H4 (cell line): Measurements from ENCODE around the gene DUSP2. TPM values are rescaled to one million over a fixed set of nuclear protein-coding genes. Genes with fewer than 3 reads are reported as not detected.
A peak's percentile ranks its signal among the peaks of the same experiment; 100 is the strongest.
"Not testable (repeated sequence)": the region's sequence is repeated elsewhere in the genome, so short reads cannot be mapped to it uniquely, and the experiment has no call there.

ENCODE experiments used
- DNase-seq: peaks from one replicate; pipeline ENCODE4 v3.0.0-alpha.2; 2015; ENCODE audit warnings: low spot score
- total RNA-seq: library from RNA; depleted of rRNA; stranded (reverse); fragments of >200 nt; shearing (Covaris generic); gene quantifications from 2 replicates; pipeline ENCODE4 v1.2.3, GENCODE V29; 2014

DUSP2 gene
- total RNA-seq, 1 experiment from 2014 or later = 17.7 TPM

- DNase-seq = no peak
These were observed 18.2 kb upstream of the DUSP2 start for GRCh38 chr2:96163415-96163767.

DNA sequence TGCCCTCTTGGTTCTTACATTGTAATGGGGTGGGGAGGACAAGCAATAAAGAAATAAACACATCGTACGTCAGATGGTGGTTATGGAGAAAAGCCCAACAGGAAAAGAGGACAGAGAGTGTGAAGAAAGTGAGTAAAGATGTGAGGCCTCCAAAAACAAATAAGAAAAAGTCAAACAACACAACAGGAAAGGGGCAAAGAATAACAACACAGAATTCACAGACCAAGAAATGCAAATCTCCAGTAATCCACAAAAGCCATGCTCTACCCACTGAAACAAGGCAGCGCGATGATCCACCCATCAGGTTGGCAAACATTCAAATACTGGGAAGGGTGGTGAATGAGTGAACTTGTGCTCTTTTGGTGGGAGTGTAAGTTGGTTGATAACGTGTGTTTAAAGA is 16.7 kb upstream of the DUSP2 start:
- no peak for DNase-seq

GRCh38 chr2:96160366-96160765 is 15.1 kb upstream of the DUSP2 start:
- not testable (repeated sequence) for DNase-seq

GRCh38 chr2:96159084-96159830 is 14.0 kb upstream of the DUSP2 start:
- DNase-seq = no peak

DNA sequence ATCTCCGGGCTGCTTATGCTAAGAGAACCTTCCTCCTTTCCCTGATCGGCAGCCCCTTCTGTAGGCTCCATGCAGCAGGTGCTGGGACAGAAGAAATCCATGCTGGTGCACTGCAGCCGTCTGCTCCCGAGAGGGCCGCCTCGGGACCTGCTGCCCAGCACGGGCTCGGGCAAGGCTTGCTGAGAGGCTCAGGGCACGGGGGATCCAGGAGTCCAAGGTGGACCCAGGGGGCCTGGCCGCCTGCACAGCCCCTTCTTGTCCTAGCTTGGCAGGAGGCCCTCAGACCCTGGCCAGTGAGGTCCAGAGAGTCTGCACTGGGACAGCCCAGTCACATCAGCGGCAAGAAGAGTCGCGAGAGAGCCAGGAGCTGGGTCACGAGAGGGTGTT is 13.3 kb upstream of the DUSP2 start:
- DNase-seq = no peak

GRCh38 chr2:96157649-96158553 is 12.7 kb upstream of the DUSP2 start:
- no peak for DNase-seq

DNA sequence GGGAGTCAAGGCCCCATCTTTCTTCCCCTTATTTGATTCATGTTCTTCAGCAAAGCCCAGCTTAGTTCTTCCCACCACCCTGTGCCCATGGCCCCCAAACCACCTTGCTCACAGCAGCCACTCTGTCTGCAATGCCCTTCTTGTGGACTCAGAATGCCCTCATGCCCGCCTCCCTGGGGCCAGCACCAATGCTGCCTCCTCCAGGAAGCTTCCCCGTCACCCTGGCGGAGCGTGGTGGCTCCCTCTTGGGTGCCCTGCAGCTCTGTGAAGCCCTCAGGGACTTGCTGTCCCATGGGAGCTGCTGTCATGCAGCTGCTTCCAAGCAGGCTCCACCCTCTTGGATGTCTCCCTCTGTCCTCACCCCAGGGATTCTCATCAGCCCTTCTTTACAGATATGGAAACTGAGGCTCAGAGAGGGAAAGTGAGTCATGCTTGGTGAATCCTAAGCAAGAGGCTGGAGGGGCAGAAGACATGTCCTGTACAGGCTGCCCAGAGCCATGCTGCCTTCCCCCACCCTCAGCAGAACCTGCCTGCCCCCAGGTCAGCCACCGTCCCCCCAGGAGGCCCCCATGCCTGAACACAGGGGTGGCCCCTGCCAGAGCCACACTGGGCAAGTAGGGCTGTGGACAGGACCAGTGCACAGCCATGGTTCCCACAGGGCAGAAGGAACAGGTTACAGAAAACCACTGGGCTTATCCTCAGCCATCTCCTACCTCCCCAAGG is 11.8 kb upstream of the DUSP2 start:
- DNase-seq = no peak

- DNase-seq = no peak
These were observed 11.0 kb upstream of the DUSP2 start for GRCh38 chr2:96156011-96156820.

- DNase-seq = no peak
These were observed 9.5 kb upstream of the DUSP2 start for GRCh38 chr2:96154506-96155380.

DNA sequence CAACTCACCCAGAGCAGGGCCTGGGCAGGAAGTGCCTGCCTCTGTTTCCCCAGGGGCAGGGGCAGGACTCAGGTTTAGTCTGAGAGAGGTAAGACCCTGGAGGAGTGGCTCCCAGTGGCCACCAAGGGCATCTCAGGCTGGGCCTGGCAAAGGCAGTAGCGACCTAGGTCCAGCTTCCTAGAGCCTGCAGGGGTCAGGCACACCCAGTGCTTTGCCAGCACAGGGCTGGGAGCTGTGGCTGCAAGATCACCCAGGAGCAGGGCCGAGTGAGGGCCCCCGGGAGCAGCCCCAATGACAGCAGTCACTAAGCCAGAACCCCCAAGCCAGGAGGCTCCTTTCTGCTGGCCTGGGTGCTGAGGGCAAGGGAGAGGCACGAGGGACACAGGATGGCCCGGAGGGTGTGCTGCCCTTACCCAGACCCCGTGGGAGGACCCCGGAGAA is 8.8 kb upstream of the DUSP2 start:
- DNase-seq = no peak

DNA sequence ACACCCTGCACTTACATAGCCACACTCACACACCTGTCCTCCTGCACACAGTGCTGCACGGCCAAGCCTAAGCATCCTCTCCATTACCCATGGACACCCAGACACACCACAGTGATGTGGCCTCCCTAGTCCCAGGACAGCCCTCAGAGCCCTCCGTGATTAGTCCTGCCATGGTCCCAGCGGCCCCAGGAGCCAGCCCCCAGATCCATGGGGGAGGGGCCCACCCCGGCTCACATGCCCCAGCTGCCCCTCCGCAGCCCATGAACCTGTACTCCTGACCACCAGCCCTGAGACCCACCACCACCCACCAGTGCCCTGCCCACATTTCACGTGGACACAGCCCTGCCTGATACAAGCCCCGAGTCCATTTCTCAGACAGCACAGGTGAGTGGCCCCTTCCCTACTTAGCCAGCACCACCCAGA is 8.1 kb upstream of the DUSP2 start:
- DNase-seq = no peak

DNA sequence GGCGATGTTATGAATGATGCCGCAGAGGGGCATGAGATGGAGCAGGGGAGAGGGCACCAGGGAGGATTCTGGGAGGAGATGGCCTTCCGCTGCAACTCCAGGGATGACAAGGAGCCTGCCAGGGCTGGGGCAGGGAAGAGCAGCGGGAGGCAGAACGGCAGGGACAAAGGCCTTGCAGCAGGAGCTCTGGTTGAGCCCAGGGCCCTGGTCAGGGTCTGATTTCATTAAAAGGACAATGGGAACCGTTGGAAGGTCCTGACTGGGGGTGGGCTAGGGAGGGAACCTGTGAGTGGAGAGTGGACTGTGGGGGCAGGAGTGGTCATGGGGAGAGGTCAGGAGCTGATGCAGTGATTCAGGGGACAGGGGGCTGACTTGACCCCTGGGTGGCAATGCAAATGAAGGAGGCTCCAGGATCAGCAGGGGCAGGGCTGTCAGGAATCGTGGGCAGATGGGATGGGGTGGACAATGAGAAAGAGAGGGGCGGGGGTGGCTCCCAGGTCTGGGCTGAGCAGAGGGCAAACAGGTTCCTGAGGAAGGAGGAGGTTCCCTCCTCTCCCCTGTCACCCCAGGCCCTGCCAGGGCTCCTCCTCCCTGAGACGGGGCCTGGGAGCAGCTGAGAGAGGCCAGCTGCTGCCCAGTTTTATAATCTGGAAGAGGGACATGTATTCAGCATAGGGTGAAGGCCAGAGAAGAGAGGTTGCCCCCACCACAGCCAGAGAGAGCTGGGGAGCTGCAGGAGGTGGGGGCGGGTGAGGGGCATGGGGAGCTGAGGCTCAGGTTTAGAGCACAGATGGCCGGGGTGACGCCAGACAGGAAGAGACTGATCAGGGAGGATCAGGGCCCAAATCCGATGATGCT is 7.3 kb upstream of the DUSP2 start:
- no peak for DNase-seq

- DNase-seq = no peak
These were observed 6.5 kb upstream of the DUSP2 start for GRCh38 chr2:96151595-96152303.

DNA sequence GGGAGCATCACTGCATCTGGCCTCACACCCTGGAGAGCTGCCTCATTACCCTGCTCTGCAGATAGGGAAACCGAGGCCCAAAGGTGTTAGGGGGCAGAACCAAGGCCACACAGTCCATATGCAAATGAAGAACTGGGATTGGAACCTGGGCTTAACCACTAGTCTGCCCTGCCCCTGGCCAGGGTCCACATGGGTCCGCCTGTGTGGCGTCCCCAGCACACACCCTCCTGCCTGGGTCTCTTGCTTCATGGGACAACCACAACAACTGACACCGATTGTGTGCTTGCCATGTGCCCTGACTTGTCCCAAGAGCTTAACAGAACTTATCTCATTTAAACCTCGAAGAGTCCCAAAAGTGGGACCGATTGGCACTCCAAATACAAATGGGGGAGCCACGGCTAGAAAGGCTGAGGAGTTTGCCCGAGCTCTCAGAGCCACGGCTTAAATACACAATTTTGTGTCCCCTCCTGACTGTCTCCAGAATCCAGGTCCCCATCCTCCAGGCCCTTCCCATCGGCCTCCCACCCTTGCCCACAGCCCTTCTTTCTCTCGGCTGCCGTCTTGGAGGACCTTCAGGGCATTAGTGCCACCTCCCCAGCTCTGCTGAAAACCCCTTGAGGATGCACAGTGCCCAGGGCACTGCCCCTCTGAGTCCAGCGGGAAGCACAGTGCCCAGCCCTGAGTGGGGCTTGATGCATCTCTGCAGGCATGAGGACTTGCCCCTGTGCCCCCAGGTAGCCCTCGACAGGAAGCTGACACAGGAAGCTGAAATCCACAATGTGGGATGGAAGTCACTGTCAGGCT is 5.8 kb upstream of the DUSP2 start:
- DNase-seq = no peak

DNA sequence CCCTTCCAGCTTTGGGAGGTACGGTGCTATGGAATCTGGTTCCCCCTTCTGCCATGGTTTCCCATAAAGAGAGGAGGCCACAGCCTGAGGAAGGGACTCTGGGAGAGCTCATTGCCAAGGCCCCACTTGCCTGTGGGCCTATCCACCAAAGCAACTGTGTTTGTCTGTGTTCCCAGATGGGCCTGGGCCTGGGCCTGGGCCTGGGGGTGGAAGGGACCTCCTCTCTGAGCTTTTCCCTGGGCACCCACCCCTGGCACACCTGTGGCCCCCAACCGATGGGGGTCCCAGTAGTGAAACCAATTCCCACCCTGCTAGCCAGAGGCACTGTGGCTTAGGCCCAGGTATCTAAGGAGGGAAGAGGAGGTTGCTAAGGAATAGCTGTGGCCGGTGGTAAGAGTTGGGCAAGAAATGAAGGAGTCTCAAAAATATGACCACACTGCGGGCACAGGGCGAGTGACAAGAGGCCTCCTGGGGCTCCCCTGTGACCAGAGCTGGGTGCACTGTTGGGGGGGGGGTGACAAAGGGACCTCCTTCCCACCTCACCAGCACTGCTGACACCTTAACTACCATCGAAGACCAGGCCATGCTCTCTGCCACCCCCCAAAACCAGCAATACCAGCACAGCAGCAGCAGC is 4.9 kb upstream of the DUSP2 start:
- no peak for DNase-seq

GRCh38 chr2:96148410-96149217 is 3.4 kb upstream of the DUSP2 start:
- DNase-seq = peak; percentile 94
